IPS-18c (cell line): ENCODE results near the gene AP1S1.
A peak's percentile ranks its signal among the peaks of the same experiment; 100 is the strongest.
"Not testable (repeated sequence)": the region's sequence is repeated elsewhere in the genome, so short reads cannot be mapped to it uniquely, and the experiment has no call there.

Experiments
- H3K4me3 ChIP-seq: 2 replicates; pipeline ENCODE4 v1.7.0; 2013; ENCODE audit warnings: low read depth, mild to moderate bottlenecking, low read length, moderate library complexity; ENCODE audit not compliant: insufficient read depth
- H3K9me3 ChIP-seq: one replicate; pipeline ENCODE4 v1.6.1; 2013; ENCODE audit warnings: mild to moderate bottlenecking, low read length, moderate library complexity; ENCODE audit not compliant: control insufficient read depth, insufficient read depth

AP1S1 gene

GRCh38 chr7:101174322-101174854 is 20.1 kb downstream of the AP1S1 start:
- Histone ChIP-seq H3K4me3 (peak overlapping the region; percentile 32; the same call in 1 of the 2 replicates), H3K9me3 (peaks cover 2% of the 10 kb centered on the region)

GRCh38 chr7:101175664-101176063 is 21.4 kb downstream of the AP1S1 start:
- Histone ChIP-seq H3K4me3 (no peak overlapping the region), H3K9me3 (peaks cover 2% of the 10 kb centered on the region)

GRCh38 chr7:101177644-101178043 is 23.4 kb downstream of the AP1S1 start:
- H3K9me3 ChIP-seq, result no peaks in the 10 kb centered on the region
- no peak overlapping the region for H3K4me3 ChIP-seq

- no peaks in the 10 kb centered on the region for H3K9me3 ChIP-seq
- peak overlapping the region; percentile 63; the same call in 1 of the 2 replicates for H3K4me3 ChIP-seq
These were observed 24.8 kb downstream of the AP1S1 start for GRCh38 chr7:101179117-101179516.

- peak overlapping the region; percentile 63 for H3K4me3 ChIP-seq
- H3K9me3 ChIP-seq, result no peaks in the 10 kb centered on the region
These were observed 25.4 kb downstream of the AP1S1 start for GRCh38 chr7:101179713-101180112.

- H3K4me3 ChIP-seq, result peak within 1 kb of the TSS; percentile 63
- no peaks in the 10 kb centered on the region for H3K9me3 ChIP-seq
These were observed 26.0 kb downstream of the AP1S1 start, which contains the start of gene NAT16 for GRCh38 chr7:101180130-101180755. Gene NAT16, minus strand, starts transcription at chr7:101180293. Its CDS starts 5,486 bp downstream, at chr7:101174807.

GRCh38 chr7:101185258-101185839 is 31.1 kb downstream of the AP1S1 start:
- Histone ChIP-seq H3K4me3 (no peak overlapping the region), H3K9me3 (no peaks in the 10 kb centered on the region)

- Histone ChIP-seq H3K9me3 (no peaks in the 10 kb centered on the region), H3K4me3 (no peak overlapping the region)
These were observed 31.9 kb downstream of the AP1S1 start for GRCh38 chr7:101186194-101186593.

- no peak overlapping the region for H3K4me3 ChIP-seq
- no peaks in the 10 kb centered on the region for H3K9me3 ChIP-seq
These were observed 32.7 kb downstream of the AP1S1 start for GRCh38 chr7:101186844-101187428.

GRCh38 chr7:101189109-101189508 is 34.8 kb downstream of the AP1S1 start:
- no peak overlapping the region for H3K4me3 ChIP-seq
- H3K9me3 ChIP-seq, result no peaks in the 10 kb centered on the region

- Histone ChIP-seq H3K4me3 (no peak overlapping the region), H3K9me3 (no peaks in the 10 kb centered on the region)
These were observed 41.6 kb downstream of the AP1S1 start for GRCh38 chr7:101195884-101196283.

- no peak overlapping the region for H3K4me3 ChIP-seq
- H3K9me3 ChIP-seq, result peaks cover 2% of the 10 kb centered on the region
These were observed 43.7 kb downstream of the AP1S1 start for GRCh38 chr7:101197991-101198390.

GRCh38 chr7:101198476-101198875 is 44.2 kb downstream of the AP1S1 start:
- Histone ChIP-seq H3K4me3 (no peak overlapping the region; the same call in 1 of the 2 replicates), H3K9me3 (peaks cover 2% of the 10 kb centered on the region)

GRCh38 chr7:101199522-101199921 is 45.2 kb downstream of the AP1S1 start:
- H3K4me3 ChIP-seq, result not testable (repeated sequence)

GRCh38 chr7:101200504-101200861 is 46.2 kb downstream of the AP1S1 start:
- Histone ChIP-seq H3K9me3 (peaks cover 2% of the 10 kb centered on the region), H3K4me3 (no peak overlapping the region)

More at GRCh38 chr7:101199522-101199921, 45.2 kb downstream of the AP1S1 start:
- H3K9me3 ChIP-seq, result not testable (repeated sequence)

GRCh38 chr7:101200862-101201599 is 46.8 kb downstream of the AP1S1 start, which contains the start of gene MOGAT3:
Gene MOGAT3, minus strand, starts transcription at chr7:101201036. Its CDS starts 182 bp downstream, at chr7:101200854.
- Histone ChIP-seq H3K9me3 (peaks cover 2% of the 10 kb centered on the region), H3K4me3 (peak within 1 kb of the TSS; percentile 53)
